Hindlimb muscle (tissue), 1 donor: ENCODE results near the gene SKOR2. TPM values are rescaled to one million over a fixed set of nuclear protein-coding genes. Genes with fewer than 3 reads are reported as not detected.

Source experiments
- DNase-seq: peaks from one replicate; pipeline ENCODE4 v3.0.0-alpha.2; 2013
- polyA plus RNA-seq: library from polyadenylated mRNA; unstranded; fragments of 120-200 nt; gene quantifications from one replicate; pipeline ENCODE4 v1.2.1, GENCODE V29; 2013; ENCODE audit not compliant: insufficient read length

The SKOR2 gene, protein sequence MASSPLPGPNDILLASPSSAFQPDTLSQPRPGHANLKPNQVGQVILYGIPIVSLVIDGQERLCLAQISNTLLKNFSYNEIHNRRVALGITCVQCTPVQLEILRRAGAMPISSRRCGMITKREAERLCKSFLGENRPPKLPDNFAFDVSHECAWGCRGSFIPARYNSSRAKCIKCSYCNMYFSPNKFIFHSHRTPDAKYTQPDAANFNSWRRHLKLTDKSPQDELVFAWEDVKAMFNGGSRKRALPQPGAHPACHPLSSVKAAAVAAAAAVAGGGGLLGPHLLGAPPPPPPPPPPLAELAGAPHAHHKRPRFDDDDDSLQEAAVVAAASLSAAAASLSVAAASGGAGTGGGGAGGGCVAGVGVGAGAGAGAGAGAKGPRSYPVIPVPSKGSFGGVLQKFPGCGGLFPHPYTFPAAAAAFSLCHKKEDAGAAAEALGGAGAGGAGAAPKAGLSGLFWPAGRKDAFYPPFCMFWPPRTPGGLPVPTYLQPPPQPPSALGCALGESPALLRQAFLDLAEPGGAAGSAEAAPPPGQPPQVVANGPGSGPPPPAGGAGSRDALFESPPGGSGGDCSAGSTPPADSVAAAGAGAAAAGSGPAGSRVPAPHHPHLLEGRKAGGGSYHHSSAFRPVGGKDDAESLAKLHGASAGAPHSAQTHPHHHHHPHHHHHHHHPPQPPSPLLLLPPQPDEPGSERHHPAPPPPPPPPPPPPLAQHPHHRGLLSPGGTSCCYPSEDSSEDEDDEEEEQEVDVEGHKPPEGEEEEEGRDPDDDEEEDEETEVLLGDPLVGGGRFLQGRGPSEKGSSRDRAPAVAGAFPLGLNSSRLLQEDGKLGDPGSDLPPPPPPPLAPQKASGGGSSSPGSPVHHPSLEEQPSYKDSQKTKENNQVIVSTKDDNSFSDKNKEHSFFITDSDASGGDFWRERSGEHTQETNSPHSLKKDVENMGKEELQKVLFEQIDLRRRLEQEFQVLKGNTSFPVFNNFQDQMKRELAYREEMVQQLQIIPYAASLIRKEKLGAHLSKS
- polyA plus RNA-seq, result not detected

DNA sequence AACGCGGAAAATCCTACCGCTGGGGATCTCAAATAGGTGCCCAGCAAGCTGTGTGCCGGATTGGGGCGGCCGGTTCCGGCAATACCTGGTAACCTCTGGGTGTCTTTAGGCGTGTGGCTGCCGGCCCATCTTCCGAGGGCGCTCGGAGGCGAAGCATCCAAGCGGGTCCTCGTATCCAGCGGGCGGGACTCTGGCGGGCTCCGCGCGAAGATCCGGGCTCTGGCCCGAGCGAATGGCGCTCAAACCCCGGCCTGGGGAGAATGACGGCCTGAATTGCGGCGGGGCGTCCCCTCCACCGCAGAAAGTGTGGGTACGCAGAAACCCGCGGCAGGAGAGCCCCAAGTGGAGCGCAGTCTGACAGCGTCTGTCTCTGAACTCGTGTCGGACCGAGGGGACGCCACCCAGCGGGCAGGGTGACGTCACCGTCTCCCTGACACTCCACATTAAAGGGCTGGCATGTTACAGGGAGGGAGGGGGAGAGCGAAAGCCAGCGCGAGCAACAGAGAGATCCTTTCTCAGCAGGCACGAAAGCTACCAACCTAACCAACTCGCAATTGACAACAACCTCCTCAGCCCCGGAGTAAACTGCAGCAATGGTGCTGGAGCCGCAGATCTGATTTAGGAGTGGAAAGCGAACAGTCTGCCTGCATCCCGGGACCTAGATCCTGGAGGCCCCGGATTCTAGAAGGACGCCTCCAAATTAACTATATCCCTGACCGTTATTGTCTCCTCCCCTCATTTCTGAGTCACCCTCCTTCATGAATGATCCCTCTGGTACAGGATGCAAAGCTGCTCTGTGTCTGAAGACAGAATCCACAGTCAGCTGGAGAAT lies at the start of gene SKOR2:
TSS of gene SKOR2 (minus strand) at position 372 of the 832 bp plus-strand sequence. CDS start 2,477 bp downstream, outside the sequence.
- no peak for DNase-seq

DNA sequence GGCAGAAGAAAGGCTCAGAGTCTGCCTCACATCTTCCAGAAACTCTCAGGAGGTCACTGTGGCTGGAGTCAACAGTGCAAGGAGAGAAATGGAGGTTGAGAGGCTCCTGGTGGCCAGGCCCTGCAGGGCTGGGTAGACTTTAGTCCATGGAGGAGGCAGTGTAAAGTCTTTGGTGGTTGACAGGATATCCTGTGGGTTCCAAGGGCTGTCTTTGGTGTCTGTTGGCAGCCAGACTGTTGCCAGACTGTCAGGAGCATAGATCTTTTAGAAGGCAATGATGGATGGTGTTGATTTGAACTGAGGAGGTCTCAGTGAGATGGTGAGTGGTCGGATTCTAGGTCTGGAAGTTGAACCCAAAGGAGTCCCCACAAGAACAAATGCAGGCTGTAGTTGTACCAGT lies 45.0 kb upstream of the SKOR2 start:
- no peak for DNase-seq

DNA sequence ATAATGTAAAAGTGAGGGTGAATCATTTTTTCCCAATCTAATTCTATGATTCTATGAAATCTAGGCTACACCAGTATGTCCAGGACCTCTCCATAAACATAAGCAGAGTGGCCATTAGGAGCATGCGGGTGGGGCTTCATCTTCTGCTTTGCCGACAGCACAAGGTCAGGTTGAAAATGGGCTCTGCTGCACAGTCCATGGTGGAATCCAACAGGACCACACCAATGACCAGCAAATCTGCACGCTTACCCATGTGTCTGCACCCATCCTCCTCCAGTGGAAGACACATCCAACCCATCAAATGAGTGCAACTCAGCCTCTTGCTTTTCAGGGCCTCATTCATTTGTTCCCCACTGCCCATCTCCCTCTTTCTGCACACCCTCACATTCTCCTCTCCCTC lies 43.3 kb upstream of the SKOR2 start:
- DNase-seq, result no peak

DNA sequence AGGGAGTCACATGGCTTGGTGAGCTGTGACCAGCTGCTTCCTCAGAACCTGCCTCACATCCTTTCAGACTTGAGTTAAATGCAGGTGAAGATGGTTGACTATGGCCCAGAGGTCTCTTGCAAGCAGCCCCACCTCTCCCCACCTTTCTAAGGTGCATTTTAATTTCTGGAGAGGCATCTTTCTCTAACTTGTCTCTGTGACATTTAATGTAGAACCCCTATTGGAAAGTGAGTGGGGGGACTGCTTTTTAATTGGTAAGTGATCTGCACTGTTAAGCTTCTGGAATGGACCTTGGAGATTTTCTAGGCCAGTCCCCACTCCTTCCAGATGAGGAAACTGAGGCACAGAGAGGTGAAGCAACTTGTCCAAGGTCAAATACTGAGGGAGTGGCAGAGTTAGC lies 37.3 kb upstream of the SKOR2 start:
- no peak for DNase-seq

DNA sequence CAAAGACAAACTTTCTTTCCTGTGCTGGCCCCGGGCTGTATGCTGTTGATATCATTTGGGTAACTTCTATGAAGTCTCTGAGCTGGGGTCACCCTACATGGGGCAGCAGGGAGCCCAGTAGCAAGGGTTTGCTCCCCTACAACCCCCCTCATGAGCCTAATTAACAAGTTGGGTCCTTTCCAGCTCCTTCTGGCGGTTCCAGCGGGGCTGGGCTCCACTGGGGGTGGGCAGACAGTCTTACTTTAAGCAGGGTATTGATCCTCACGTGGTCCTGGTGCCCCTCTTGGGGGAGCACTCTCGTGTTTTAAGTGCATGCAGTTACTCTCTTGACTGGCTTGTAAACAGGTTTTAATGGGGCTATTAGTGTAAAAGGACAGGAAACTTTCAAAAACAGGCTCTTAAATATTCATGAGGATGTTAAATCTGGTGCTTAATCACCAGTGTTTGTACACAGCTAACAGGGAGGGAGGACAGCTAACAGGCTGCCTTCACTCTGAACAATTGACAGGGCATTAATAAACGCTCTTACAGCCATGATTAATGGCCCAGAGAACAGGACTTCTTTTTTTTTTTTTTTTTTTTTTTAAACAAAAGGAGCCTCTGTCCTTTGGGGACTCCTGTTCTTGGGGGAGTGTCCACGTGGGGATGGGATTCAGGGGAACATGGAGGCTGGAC lies 36.6 kb upstream of the SKOR2 start:
- DNase-seq, result no peak

DNA sequence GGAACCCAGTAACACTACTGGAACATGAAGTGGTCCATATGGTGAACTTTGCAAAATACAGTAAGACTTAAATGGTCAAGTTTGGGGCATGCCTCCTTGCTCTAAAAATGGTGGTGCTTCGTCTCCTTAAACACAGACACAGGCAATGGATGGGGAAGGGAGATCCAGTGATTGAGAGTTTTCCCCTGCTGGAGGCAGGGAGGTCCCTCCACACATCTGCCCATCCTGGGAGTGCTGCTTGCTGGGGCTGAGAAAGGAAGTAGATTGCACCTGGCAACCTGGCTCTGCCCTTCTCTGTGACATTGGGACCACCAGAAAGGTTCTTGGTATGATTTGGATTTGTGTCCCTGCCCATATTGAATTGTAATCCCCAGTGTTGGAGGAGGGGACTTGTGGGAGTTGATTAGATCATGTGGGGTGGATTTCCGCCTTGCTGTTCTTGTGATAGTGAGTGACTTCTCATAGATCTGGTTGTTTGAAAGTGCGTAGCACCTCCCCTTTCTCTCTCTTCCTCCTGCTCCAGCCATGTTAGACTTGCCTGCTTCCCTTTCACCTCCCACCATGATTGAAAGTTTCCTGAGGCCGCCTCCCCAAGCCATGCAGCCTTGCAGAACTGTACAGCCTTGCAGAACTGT lies 35.4 kb upstream of the SKOR2 start:
- DNase-seq, result no peak

DNA sequence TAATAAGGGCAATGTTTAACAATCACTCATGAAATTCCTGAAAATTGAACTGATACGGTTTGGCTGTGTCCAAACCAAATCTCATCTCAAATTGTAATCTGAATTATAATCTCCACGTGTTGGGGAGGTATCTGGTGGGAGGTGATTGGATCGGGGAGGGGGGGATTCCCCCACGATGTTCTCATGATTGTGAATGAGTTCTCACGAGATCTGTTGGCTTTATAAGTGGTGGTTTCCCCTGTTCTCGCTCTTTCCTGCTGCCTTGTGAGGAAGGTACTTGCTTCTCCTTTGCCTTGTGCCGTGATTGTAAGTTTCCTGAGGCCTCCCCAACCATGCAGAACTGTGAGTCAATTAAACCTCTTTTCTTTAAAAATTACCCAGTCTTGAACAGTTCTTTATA lies 34.0 kb upstream of the SKOR2 start:
- DNase-seq, result no peak

DNA sequence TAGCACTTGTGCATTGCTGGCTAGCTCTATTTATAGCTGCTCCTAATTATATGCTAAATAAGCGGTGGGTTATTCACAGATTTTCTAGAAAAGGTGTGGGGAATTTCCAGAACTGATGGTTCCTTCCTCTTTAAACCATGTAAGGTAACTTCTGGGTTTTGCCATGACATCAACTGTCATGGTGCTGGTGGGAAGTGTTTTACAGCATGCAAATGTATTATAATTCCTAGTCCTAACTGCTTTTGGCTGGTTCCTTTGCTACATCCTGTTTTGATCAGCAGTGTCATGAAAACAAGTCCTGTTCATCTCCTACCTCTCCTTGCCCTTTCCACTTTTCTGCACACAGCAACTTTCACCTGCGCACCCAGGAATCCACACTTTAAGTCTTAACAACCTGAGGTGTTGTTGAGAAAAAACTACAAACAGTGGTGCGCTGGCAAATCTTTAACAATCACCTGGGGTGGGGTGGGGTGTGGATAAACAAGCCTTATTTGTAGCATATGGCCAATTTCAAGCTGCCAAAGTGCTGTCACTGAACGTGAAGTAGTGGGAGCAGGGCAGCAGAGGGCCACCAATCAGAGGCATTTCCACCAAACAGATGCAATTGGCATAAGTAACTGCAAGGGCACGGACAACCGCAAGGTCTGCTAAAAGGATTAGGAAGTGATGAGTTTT lies 33.4 kb upstream of the SKOR2 start:
- DNase-seq, result no peak

DNA sequence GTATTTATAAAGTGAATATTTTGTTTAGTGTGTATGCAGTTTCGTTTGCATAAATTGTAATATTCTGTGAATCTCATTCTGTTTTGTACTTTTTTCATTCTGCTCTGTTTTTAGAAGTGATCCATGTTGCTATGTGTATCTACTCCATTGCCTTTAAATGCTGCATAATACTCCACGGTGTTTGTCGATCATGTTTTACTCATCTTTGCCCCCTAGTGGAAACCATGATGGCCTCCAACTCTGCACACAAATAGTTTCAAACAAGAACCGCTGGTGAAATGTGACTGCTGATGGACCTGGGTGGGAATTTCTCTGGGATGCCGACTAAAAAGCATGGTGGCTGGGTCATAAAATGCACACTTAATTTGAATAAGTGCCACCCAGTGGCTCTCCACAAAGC lies 32.0 kb upstream of the SKOR2 start:
- DNase-seq, result no peak

DNA sequence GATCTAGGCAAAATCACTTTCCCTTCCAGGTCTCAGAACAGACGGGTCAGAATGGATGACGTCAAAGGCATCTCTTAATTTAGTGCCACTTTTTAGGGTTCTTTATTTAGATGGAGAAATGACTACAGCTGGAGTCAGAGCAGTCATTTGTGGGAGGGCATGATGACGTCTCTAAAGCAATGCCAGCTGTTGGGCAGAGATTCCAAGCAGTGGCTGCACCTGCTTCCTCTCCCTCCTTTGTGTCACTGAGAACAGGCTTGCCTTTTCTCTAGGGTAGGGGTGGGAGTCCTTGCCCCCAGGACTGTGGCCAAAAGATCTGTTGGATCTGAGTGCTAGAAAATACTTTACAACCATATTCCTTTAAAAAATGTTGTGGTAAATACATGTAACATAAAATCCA lies 28.7 kb upstream of the SKOR2 start:
- DNase-seq, result no peak

DNA sequence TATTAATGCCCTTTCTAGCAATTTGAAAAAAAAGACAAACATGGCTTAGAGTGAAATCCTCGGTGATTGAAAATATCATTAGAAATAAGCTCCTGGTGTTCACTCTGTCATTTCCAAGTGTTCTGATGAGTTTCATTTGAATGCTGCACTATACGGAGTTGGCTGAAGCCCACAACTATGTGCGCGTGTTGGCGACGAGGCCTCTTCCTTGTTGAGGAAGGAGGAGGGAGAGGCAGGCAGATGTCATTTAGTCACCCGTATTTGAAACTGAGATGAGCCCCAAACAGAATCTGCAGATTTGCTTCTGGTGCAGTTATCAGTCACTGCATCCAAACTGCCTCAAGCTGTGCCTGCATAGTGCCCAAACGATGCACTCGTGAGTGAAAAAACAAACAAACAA lies 23.5 kb upstream of the SKOR2 start:
- peak; percentile 57 for DNase-seq

DNA sequence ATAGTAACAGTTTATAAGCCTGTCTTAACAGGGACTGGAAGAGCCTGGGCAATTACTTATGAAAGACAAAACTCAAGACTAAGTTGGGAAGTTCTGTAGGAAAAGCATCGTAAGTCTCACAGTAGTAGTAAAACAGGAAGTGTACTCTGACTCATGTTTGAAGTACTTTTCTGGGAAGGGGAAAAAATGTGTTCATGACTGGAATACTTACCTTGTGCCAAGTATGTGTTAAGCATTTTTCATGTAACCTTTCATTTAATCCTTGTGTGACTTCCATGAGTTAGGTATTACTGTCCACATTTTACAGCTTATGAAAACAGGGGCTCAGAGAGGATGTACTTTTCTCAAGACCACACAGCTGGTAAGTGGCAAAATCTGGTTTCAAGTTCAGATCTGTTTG lies 13.7 kb upstream of the SKOR2 start:
- no peak for DNase-seq

DNA sequence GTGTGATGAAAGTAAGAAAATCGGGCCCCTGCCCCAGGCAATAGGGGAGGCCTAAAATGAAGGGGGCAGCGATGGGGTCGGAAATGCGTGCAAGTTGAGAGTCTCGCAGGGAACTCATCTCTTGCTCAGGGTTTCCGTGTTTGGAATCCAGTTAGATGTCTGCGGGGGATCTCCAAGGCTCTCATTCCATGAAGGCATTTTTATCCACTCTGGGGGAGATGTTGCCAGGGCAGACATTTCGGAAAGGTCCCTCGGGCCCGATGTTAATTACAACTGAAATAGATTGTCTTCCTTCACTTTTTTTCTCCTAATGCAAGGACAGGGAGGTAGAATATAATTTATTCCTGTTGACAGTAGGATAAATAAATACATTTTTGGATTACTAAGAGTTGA lies 12.8 kb upstream of the SKOR2 start:
- no peak for DNase-seq

DNA sequence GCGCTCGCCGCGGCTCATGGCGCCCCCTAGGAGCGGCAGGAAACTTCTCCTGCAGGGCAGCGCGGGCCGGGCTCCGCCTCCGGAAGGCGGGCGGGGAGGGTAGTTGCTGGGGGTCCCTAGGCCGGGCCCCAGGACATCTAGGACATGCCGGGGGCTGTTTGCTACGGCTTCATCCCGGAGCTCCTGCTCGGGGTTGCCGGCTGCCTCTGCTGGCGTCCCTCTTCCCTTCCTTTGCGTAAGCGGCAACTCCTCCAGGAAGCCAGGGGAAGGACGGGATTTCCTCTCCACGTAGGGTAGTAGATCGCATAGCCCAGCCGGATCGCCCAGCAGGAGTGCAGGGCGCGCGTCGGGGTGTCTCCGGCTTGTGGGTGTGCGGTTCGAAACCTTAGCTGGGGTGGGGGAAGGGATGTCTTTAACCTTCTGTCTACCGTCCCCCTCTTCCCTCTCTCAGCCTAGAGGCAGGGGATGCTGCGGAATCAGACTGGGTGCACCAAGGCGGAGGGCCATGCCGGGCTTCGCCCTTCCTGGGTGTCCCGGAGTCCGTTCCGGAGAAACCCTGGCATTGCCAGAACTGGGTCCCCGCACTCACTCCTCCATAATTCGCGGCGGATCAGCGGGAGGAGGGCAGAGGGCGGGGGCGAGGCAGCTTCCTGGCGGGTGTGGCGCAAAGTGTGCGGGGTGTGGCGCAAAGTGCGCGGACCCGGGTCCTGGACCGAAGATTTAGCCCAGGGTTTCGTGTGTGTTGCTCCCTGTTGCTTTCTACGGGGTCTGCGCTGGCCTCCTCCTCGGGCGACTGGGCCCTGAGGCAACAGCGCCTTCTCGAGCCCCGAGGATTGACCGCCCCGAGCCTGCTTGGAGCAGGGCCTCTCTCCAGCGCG lies 12.2 kb upstream of the SKOR2 start:
- DNase-seq, result no peak

DNA sequence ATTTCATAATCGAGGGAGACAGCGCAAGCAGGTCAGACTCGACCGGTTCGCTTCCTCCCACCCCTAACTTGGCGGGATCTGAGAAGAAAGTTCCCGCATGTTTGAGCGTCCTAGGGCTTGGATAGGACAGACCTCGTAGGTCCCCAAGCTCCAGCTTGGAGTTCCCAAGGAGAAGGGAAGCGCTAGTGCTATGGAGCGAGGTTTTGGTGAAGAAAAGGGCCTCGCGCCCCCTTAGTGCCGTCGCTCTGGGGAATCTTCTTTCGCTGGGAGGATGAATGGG lies 11.6 kb upstream of the SKOR2 start:
- no peak for DNase-seq

DNA sequence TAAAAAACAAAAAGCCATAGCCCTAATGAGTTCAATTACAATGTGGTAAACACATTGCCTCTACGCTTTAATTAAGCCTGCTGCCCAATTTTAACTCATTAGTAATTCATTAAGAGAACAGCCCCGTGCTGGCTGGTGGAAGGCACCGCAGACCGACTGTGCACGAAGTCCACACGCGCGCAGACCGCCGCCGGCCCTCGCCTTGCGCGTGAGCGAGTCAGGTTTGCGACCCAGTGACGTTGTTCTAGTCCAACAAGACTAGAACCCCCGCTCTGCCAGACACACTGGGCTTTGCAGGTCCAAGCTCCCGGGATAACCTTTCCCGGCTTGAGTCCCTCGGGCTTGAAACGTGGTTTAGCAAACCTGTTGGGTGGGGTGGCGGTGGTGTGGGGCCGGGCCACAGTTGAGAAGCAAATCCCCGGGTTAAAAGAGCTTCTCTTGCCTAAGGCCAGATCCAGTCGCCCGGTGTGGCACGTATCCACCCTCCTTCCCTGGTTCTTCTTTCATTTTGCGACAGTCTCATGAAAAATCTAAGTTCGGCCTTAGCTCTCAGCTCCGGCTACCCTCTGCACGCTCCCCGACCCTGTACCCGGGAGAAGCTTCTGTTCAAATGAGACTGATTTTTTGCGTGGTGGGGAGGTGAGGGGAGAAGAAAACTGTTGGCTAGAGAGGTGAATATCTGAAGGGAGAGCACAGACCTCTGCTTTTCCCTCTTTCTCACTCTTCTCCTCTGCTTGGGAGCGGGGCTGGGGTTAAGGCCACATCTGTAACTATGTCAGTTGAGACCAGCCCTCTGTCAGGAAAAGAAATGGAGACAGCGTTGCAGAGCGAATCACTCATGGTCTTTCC lies 11.1 kb upstream of the SKOR2 start:
- DNase-seq, result no peak

DNA sequence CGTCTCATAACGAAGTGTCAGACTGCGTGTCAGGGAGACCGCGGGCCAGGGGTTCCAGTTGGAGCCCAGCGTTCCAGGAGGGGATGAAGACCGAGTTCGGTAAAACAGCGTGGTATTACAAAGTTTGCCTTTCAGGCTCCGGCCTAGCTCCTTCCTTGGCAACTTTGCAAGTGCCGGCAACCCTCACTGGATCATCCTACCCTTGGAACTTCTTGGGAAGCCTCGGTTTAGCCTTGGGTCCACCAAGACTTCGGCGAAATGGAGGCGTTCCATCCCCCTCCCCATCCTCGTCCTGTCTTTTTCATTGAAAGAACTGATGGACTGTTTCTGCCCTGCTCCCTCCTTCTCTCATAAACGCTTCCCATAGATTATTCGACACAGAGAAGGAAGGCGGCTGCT lies 10.4 kb upstream of the SKOR2 start:
- DNase-seq, result no peak

DNA sequence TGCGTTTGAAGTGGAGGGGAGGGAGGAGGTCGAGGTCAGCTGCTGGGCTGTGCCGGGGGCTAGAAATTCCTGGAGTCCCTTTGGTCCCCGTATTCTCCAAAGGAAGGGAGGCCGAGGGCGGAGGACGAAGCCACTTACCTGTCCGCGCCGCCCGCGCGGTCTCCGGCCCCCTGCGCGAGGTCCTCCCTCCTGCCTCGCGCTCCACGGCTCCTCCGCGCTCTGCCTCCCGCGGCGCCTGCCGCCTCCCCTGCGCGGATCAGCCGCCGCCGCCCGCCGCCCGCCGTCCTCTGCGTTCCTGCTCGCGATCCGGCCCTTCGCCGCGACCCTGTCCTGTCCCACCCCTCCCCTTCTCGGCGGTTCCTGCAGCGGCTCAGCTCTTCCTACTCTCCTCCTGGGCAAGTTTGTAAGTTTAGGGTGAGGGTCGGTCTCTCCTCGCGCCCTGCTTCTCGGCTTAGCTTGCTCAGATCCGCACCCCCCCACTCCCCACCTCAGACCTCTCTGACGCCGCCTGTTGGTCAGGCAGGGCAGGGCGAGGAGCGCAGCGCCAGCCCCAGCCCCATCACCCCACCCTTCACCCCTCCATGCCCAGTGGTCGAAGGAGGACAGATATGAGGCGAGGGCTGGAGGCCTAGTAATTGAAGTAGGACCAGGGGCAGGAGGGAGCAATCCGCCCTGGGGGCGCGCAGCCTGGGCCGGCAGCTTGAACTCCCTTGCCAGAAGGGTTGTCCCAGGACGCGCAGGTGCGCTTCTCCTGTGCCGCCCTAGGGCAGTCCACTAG lies 9.7 kb upstream of the SKOR2 start:
- no peak for DNase-seq
